Fibroblast of the aortic adventitia (primary cell): ENCODE data around the gene ADAMTS6. TPM values are rescaled to one million over a fixed set of nuclear protein-coding genes. Genes with fewer than 3 reads are reported as not detected.

Experiments
- DNase-seq: peaks from one replicate; pipeline ENCODE4 v3.0.0-alpha.2; 2010; ENCODE audit warnings: low read depth
- H3K4me3 ChIP-seq: 2 replicates; pipeline ENCODE4 v1.5.1; 2011; ENCODE audit warnings: low read depth, mild to moderate bottlenecking, control low read depth, low read length, moderate library complexity
- total RNA-seq: library from RNA; depleted of rRNA; stranded (reverse); fragments of >200 nt; gene quantifications from 2 replicates; pipeline ENCODE4 v1.2.3, GENCODE V29; 2012; ENCODE audit warnings: low replicate concordance
- TF ChIP-seq, protein P1 (sequence below): IDR thresholded peaks from 2 replicates; pipeline ENCODE4 v1.5.1; 2011; ENCODE audit warnings: mild to moderate bottlenecking, low read length, control low read depth, inconsistent platforms; ENCODE audit not compliant: insufficient read depth

ADAMTS6 gene
- total RNA-seq, 1 donor = 40.8 TPM

DNA sequence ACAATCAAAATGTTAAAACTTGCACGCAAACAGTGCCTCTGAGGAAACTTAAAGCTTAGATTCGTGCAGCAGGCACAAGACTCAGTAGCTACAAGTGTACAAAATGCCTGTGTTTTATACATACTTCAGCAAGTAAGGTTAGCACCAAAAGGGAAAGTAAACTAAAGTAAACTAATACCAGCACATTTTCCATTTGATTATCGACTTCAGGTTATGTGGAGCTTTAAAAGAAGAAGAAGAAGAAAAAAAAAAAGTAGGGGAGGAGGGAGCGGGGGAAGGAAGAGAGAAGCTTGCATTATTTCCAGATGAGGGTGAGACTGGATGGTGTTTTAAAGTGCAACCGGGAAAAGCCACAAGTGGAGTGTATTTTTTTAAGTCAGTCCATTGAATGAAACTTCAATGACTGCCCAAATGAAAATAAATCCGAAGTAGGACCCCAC lies 596 bp upstream of the ADAMTS6 start:
- TF ChIP-seq, protein P1, sequence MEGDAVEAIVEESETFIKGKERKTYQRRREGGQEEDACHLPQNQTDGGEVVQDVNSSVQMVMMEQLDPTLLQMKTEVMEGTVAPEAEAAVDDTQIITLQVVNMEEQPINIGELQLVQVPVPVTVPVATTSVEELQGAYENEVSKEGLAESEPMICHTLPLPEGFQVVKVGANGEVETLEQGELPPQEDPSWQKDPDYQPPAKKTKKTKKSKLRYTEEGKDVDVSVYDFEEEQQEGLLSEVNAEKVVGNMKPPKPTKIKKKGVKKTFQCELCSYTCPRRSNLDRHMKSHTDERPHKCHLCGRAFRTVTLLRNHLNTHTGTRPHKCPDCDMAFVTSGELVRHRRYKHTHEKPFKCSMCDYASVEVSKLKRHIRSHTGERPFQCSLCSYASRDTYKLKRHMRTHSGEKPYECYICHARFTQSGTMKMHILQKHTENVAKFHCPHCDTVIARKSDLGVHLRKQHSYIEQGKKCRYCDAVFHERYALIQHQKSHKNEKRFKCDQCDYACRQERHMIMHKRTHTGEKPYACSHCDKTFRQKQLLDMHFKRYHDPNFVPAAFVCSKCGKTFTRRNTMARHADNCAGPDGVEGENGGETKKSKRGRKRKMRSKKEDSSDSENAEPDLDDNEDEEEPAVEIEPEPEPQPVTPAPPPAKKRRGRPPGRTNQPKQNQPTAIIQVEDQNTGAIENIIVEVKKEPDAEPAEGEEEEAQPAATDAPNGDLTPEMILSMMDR = no peak
- peak overlapping the region; percentile 64 for H3K4me3 ChIP-seq
- DNase-seq = peak; percentile 76

DNA sequence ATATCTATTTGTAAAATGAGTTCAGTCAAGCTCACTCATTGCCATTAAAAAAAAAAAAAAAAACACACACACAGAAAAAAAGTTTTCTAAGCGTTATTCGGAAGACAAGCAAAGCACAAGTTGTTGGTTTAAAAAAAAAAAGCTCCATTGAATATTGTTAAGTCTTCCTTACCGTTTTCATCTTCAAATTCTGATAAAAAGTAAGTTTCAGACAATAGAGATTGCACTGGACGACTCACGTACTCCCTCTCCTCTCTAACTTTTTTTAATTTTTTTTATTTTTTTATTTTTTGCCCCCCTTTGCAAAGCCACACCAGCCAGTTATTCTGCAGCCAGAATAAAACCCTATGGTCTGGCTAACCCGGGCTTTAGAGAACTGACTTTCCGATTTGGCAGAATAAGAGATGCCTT lies 544 bp downstream of the ADAMTS6 start:
- TF ChIP-seq, protein P1 = no peak
- DNase-seq = peak; percentile 48

DNA sequence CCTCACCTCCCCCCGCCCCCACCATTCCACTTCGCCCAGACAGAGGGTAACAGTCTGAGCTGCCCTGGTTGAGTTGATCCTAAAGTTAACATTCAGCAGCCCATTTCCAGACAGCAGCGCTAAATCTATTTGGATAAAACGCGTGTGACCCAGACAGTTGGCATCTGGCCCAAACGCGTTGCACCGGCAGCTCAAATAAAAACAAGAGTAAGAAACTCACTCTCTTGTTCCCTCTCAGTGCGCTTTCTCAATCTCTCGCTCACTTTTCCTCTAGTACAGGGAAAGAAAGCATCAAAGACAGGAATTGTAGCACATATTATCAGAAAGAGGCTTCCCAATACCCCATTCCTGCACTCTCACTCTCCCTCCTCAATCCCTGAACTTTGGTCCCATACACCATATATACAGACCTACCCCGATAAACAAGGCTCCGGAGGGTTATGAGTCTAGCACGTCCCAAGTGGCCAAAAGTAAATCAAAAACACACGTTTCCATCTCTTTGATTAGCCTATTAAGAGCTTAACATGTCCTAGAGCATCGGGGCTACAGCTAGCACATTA lies 1.3 kb downstream of the ADAMTS6 start:
- peak; percentile 93 for DNase-seq
- TF ChIP-seq, protein P1 = no peak

More for the DNA sequence above, 544 bp downstream of the ADAMTS6 start:
- H3K4me3 ChIP-seq = peak overlapping the region; percentile 73

DNA sequence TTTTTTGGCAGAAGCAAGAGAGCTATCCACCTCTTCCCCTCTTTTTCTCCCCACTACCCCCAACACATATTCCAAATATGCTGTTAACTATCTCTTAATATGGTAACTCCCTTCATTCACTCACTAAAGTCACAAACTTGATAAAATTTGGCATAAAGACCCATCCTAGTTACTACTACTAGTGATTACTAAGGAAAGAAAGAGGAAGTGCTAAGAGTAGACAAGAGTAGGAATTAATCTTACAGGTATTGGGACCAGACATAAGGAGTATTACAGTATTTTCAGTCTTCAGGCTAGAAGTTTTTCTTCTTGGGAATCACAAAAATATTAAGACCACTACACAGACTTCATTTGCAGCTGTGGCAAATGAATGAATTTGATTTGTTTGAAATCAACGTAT lies 2.2 kb downstream of the ADAMTS6 start:
- DNase-seq = peak; percentile 27
- TF ChIP-seq, protein P1 = no peak
- H3K4me3 ChIP-seq = peak overlapping the region; percentile 73

More for the DNA sequence above, 1.3 kb downstream of the ADAMTS6 start:
- peak overlapping the region; percentile 73 for H3K4me3 ChIP-seq

DNA sequence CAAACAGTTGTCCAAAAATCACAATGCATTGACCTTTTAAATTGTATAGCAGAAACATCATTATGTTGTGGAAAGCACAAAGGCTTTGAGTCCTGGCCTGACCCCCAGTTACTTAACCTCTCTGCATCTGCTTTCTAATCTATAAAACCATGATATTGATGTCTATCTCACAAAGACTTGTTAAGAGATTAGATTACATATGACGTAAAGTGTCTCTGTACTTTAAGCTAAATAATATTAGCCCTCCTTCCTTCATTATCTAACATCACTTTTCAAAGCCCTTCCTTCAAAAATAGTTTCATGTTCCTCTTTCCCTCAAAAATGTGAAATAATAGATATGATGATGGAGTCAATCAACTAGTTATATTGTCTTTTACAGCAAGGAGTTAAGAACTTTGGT lies 3.4 kb downstream of the ADAMTS6 start:
- TF ChIP-seq, protein P1 = no peak
- peak; percentile 21 for DNase-seq
- no peak overlapping the region for H3K4me3 ChIP-seq

DNA sequence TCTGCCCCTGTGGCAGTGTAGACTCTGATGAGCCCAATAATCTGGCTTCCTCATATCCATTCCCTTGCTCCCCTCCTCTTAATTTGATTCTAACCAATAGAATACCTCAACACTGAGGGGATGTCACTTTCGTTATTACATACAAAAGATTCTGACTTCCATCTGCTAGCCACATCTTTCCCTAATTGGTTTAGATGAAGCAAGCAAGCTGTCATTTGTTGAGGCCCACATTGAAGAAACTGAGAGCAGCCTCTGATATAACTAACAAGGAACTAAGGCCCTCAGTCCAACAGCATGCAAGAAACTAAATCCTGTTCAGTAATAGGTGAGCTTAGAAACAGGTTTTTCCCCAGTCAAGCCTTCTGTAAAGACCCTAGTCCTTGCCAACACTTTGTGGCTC lies 5.8 kb downstream of the ADAMTS6 start:
- no peak for DNase-seq
- TF ChIP-seq, protein P1 = no peak
- H3K4me3 ChIP-seq = no peak overlapping the region

DNA sequence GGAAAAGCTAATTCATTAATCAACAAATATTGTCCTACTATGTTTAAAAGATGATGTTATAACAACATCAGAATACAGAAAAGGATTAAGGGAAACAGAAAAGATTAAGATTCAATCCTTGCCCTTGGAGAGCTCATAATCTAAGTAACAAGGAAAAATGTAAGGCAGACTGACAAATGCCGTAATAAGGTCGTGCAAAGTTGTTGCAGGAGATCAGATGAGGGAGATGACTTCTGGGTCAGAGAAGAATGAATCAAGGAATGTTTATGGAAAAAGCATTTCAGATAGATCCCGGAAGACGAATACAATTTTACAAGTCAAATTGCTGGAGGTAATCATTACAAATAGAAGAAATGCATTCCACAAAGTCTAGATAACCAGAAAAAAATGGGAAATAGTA lies 6.4 kb downstream of the ADAMTS6 start:
- H3K4me3 ChIP-seq = no peak overlapping the region
- TF ChIP-seq, protein P1 = no peak
- peak; percentile 21 for DNase-seq
